Activated CD4-positive, CD25-positive, alpha-beta regulatory T cell treated with anti-CD3 and anti-CD28 coated beads, Interleukin-2, amount 50 U/mL, for 16 hours (primary cell): ENCODE results near the gene APOA4.

Source experiments
- DNase-seq: peaks from one replicate; pipeline ENCODE4 v3.0.0-alpha.2; 2020; ENCODE audit warnings: low read depth, low spot score

APOA4 gene

GRCh38 chr11:116776522-116776984 is 46.6 kb downstream of the APOA4 start:
- no peak for DNase-seq

- DNase-seq, result no peak
Observed at GRCh38 chr11:116775975-116776374, 47.1 kb downstream of the APOA4 start.

- DNase-seq, result no peak
Observed at GRCh38 chr11:116774661-116775060, 48.4 kb downstream of the APOA4 start.

- DNase-seq, result no peak
Observed at GRCh38 chr11:116773203-116774097, 49.7 kb downstream of the APOA4 start.

GRCh38 chr11:116772443-116773202 is 50.5 kb downstream of the APOA4 start, which contains the start of gene BUD13:
BUD13 (minus strand) TSS chr11:116772987; CDS start chr11:116772964, 23 bp downstream.
- DNase-seq, result peak; percentile 86

- no peak for DNase-seq
Observed at GRCh38 chr11:116771935-116772334, 51.2 kb downstream of the APOA4 start.
